ENCODE measurements around the gene AGPAT4. TPM values are rescaled to one million over a fixed set of nuclear protein-coding genes. Genes with fewer than 3 reads are reported as not detected.

The AGPAT4 gene
- total RNA-seq, 1 experiment from 2014 or later = 10.1 TPM

DNA sequence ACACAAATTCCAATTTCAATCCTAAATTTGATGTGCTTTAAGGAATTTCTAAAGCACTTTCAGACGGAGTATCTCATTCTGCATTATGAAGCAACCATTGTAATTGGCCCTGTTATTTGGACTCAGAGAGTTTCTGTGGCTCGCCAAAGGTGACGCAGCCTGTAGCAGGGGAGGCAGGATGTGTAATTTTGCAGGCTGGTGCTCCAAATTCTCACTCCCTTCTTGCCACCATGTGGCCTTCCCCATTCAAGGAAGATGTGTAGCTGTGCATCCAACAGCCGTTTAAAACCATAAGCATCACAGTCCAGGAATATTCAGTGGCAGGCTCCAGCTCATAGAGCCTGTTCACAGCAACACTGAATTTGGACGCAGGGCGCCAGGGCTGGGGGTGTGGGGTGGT is 45.8 kb downstream of the AGPAT4 start:
- Histone ChIP-seq H3K4me3 (ENCODE audit: low read depth, low read length, poor library complexity, severe bottlenecking) (no peak overlapping the region), H3K9me3 (ENCODE audit: low read depth, low read length, poor library complexity, severe bottlenecking) (no peaks in the 10 kb centered on the region), H3K36me3 (ENCODE audit: insufficient read depth, low read length, poor library complexity, severe bottlenecking) (no peaks in the 10 kb centered on the region), H3K27ac (ENCODE audit: low read depth, low read length, poor library complexity, severe bottlenecking) (no peak overlapping the region), H3K4me1 (ENCODE audit: insufficient read depth, low read length, poor library complexity, severe bottlenecking) (peaks cover 20% of the 10 kb centered on the region), H3K27me3 (replicated peaks; ENCODE audit: insufficient read depth, low read depth, low read length, poor library complexity) (no peaks in the 10 kb centered on the region)
- CTCF ChIA-PET = no interaction called here
- POLR2A ChIA-PET (ENCODE audit: low non-redundant PET) = no interaction called here
- intact Hi-C loops (cut with micrococcal nuclease; ENCODE audit: unreplicated experiment) = no loop called here
- BruUV-seq (replicated peaks) = no TSS peak
- no peak for DNase-seq (ENCODE audit: low spot score)
- TF ChIP-seq EZH2 (IDR thresholded peaks at IDR 0.05; ENCODE audit: borderline replicate concordance, low read depth, low read length, poor library complexity, severe bottlenecking) = no peak
- TF ChIP-seq, protein P1, sequence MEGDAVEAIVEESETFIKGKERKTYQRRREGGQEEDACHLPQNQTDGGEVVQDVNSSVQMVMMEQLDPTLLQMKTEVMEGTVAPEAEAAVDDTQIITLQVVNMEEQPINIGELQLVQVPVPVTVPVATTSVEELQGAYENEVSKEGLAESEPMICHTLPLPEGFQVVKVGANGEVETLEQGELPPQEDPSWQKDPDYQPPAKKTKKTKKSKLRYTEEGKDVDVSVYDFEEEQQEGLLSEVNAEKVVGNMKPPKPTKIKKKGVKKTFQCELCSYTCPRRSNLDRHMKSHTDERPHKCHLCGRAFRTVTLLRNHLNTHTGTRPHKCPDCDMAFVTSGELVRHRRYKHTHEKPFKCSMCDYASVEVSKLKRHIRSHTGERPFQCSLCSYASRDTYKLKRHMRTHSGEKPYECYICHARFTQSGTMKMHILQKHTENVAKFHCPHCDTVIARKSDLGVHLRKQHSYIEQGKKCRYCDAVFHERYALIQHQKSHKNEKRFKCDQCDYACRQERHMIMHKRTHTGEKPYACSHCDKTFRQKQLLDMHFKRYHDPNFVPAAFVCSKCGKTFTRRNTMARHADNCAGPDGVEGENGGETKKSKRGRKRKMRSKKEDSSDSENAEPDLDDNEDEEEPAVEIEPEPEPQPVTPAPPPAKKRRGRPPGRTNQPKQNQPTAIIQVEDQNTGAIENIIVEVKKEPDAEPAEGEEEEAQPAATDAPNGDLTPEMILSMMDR (conservative IDR thresholded peaks at IDR 0.05; ENCODE audit: low read depth, low read length) = no peak

DNA sequence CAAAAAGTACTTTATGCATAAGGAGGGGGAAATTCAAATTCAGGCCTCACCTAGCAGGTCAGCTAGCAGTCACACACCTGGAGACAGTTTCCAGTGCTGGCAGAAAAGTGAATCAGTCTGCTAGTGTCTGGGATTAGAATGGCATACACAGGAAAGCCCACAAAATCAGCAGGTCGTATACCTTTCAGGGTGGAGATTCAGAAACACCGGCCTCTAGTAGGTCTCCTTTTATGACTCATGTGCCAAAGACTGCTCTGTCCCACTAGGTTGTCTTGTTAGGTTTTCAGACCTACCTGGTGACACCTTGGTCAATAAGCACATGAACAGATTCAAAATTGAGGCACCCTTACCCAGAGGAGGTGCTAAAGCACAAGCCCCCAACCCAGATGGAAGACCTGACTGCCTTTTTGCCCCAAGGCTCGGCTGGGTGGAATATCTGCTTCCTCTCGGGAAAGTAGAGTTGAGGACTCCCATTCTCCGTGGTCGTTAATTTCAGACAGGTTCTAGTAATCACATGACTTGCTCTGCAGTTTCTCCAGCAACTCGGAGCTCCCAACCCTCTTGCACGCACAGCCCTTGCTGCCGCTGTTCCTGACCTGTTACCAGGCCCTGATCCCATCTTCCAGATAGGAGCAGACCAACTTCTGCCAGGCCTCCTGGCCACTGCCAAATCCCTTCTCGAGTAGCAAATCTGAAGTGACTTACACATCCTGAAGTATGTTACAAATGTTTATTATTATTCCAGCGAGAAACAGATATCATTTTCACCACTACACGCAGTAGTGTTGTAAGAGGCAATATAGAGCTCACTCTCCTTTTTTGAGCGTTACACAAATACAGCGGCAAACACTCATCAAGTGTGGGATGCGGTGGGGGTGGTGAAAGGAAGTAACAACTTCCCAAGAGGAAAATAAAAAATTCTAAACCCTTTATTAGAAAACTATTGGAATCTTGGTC is 46.6 kb downstream of the AGPAT4 start:
- Histone ChIP-seq H3K4me3 (ENCODE audit: low read depth, low read length, poor library complexity, severe bottlenecking) (no peak overlapping the region), H3K9me3 (ENCODE audit: low read depth, low read length, poor library complexity, severe bottlenecking) (no peaks in the 10 kb centered on the region), H3K27ac (ENCODE audit: low read depth, low read length, poor library complexity, severe bottlenecking) (no peak overlapping the region), H3K36me3 (ENCODE audit: insufficient read depth, low read length, poor library complexity, severe bottlenecking) (no peaks in the 10 kb centered on the region), H3K4me1 (ENCODE audit: insufficient read depth, low read length, poor library complexity, severe bottlenecking) (peaks cover 20% of the 10 kb centered on the region), H3K27me3 (replicated peaks; ENCODE audit: insufficient read depth, low read depth, low read length, poor library complexity) (no peaks in the 10 kb centered on the region)
- CTCF ChIA-PET = no interaction called here
- intact Hi-C loops (cut with micrococcal nuclease; ENCODE audit: unreplicated experiment) = no loop called here
- no peak for DNase-seq (ENCODE audit: low spot score)
- POLR2A ChIA-PET (ENCODE audit: low non-redundant PET) = no interaction called here
- TF ChIP-seq, protein P1 (conservative IDR thresholded peaks at IDR 0.05; ENCODE audit: low read depth, low read length) = no peak
- TF ChIP-seq EZH2 (IDR thresholded peaks at IDR 0.05; ENCODE audit: borderline replicate concordance, low read depth, low read length, poor library complexity, severe bottlenecking) = no peak
- no TSS peak for BruUV-seq (replicated peaks)

DNA sequence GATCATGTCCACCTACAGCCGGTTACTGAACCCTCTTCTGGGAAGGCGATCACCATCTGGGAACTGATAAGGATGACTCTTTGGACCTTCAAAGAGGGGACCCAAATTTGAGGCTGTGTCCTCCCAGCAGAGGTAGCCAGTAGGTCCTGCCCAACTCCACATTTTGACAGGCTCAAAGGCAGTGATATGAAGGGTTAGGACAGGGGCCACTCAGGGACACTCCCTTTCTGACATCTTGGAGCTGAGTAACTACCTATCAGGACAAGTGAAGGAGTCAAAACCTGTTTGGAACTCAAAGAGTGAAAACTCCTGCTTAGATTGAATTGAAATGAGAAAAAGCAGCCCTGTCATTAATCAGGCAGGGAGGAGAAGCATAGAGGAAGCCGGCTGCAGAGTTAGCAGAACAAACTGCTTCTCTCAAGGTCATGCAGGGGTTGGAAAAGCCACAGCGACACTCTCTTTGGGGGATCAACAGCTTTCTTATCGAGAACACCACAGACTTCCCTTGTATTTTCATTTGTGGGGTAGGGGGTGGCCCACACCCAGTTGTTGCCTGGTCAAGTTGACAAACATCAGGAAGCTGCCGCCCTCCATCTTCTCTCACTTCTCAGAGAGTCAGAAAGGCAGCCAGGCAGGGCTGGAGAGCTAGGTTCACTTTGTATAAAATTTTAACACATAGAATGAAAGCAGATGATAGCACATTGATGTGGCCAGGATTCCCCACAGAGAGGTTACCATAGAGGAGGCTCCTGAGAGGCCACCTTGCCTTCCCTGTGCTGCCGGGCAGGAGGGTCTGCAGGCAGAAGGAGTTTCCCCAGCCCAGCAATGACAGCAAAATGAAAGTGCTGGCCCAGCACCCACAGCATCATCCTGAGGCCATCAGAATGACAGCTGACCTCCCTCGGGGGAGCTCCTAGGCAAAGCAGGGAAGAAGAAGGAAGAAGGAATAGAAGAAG is 47.6 kb downstream of the AGPAT4 start:
- no TSS peak for BruUV-seq (replicated peaks)
- POLR2A ChIA-PET (ENCODE audit: low non-redundant PET) = no interaction called here
- Histone ChIP-seq H3K27ac (ENCODE audit: low read depth, low read length, poor library complexity, severe bottlenecking) (no peak overlapping the region), H3K36me3 (ENCODE audit: insufficient read depth, low read length, poor library complexity, severe bottlenecking) (no peaks in the 10 kb centered on the region), H3K9me3 (ENCODE audit: low read depth, low read length, poor library complexity, severe bottlenecking) (no peaks in the 10 kb centered on the region), H3K4me3 (ENCODE audit: low read depth, low read length, poor library complexity, severe bottlenecking) (no peak overlapping the region), H3K4me1 (ENCODE audit: insufficient read depth, low read length, poor library complexity, severe bottlenecking) (peaks cover 20% of the 10 kb centered on the region), H3K27me3 (replicated peaks; ENCODE audit: insufficient read depth, low read depth, low read length, poor library complexity) (no peaks in the 10 kb centered on the region)
- CTCF ChIA-PET = no interaction called here
- no peak for DNase-seq (ENCODE audit: low spot score)
- intact Hi-C loops (cut with micrococcal nuclease; ENCODE audit: unreplicated experiment) = no loop called here
- no peak for TF ChIP-seq EZH2 (IDR thresholded peaks at IDR 0.05; ENCODE audit: borderline replicate concordance, low read depth, low read length, poor library complexity, severe bottlenecking)
- TF ChIP-seq, protein P1 (conservative IDR thresholded peaks at IDR 0.05; ENCODE audit: low read depth, low read length) = no peak

Measured in A673 (cell line).